Ovary (tissue), 3 donors: ENCODE results near the gene LRRC49.

Source experiments
- POLR2A ChIP-seq: fragments of 450-650 bp; IDR thresholded peaks from one replicate; pipeline ENCODE4 v1.6.1; 2017; ENCODE audit warnings: antibody characterized with exemption, mild to moderate bottlenecking, moderate library complexity
- TF ChIP-seq, protein P1 (sequence below), 3 donors: fragments of 450-650 bp in 2 of 3; fragments of 200-600 bp in 1 of 3; IDR thresholded peaks; one replicate each; pipeline versions ENCODE4 v1.5.1 to v1.8.0; 2016 to 2022; ENCODE audit warnings: antibody characterized with exemption in 3 of 3, mild to moderate bottlenecking in 1 of 3
- donor health status: DM: no; HTN: no; CAD: no.

DNA sequence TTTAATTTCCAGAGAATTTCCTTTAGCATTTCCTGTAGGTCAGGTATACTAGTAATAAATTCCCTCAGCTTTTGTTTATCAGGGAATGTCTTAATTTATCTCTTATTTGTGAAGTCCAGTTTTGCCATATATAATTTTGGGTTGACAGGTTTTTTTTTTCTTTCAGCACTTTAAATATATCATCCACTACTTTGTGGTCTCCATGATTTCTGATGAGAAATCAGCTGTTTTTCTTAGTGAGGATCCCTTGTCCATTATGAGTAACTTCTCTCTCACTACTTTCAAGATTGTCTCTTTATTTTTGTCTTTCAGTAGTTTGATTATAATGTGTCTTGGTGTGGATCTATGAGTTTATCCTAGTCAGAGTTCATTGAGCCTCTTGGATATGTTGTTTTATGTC lies 105.7 kb downstream of the LRRC49 start:
- TF ChIP-seq, protein P1, sequence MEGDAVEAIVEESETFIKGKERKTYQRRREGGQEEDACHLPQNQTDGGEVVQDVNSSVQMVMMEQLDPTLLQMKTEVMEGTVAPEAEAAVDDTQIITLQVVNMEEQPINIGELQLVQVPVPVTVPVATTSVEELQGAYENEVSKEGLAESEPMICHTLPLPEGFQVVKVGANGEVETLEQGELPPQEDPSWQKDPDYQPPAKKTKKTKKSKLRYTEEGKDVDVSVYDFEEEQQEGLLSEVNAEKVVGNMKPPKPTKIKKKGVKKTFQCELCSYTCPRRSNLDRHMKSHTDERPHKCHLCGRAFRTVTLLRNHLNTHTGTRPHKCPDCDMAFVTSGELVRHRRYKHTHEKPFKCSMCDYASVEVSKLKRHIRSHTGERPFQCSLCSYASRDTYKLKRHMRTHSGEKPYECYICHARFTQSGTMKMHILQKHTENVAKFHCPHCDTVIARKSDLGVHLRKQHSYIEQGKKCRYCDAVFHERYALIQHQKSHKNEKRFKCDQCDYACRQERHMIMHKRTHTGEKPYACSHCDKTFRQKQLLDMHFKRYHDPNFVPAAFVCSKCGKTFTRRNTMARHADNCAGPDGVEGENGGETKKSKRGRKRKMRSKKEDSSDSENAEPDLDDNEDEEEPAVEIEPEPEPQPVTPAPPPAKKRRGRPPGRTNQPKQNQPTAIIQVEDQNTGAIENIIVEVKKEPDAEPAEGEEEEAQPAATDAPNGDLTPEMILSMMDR (IDR thresholded peaks at IDR 0.05) = no peak
- TF ChIP-seq POLR2A = no peak
